Stomach (tissue), 9 donors: ENCODE measurements around the gene TEX19. TPM values are rescaled to one million over a fixed set of nuclear protein-coding genes. Genes with fewer than 3 reads are reported as not detected.
"Not testable (repeated sequence)": the region's sequence is repeated elsewhere in the genome, so short reads cannot be mapped to it uniquely, and the experiment has no call there.

ENCODE experiments used
- DNase-seq, 2 donors: peaks; one replicate each; pipeline versions ENCODE4 v3.0.0 to v3.0.0-alpha.2; 2013 to 2019
- H3K27ac ChIP-seq, 5 donors: fragments of 200-600 bp in 4 of 5; sonication (generic) in 4 of 5; one replicate each; pipeline ENCODE4 v1.5.1; 2013 to 2019; ENCODE audit warnings: mild to moderate bottlenecking in 1 of 5, moderate library complexity in 1 of 5
- H3K27me3 ChIP-seq, 3 donors: fragments of 200-600 bp; sonication (generic); one replicate each; pipeline ENCODE4 v1.5.1; 2017 to 2019; ENCODE audit warnings: mixed run types in 1 of 3
- H3K36me3 ChIP-seq, 4 donors: fragments of 200-600 bp; sonication (generic); 1 replicate in 3 of 4; 2 replicates in 1 of 4; pipeline ENCODE4 v1.5.1; 2016 to 2019
- H3K4me1 ChIP-seq, 4 donors: fragments of 200-600 bp; sonication (generic); one replicate each; pipeline ENCODE4 v1.5.1; 2016 to 2019
- H3K4me3 ChIP-seq, 4 donors: fragments of 200-600 bp; sonication (generic) in 3 of 4; one replicate each; pipeline ENCODE4 v1.5.1; 2016 to 2019; ENCODE audit warnings: mild to moderate bottlenecking in 1 of 4
- H3K9me3 ChIP-seq, 4 donors: fragments of 200-600 bp; sonication (generic); one replicate each; pipeline ENCODE4 v1.5.1; 2016 to 2019
- EP300 ChIP-seq: sonication (generic); formaldehyde crosslinking; IDR thresholded peaks from one replicate; pipeline ENCODE4 v1.6.1; 2017; ENCODE audit warnings: antibody characterized with exemption
- POLR2A ChIP-seq, 4 donors: fragments of 450-650 bp; IDR thresholded peaks; one replicate each; pipeline ENCODE4 v1.6.1; 2016; ENCODE audit warnings: antibody characterized with exemption in 4 of 4, control low read depth in 2 of 4, mild to moderate bottlenecking in 1 of 4, moderate library complexity in 1 of 4
- POLR2AphosphoS5 ChIP-seq, 3 donors: sonication (generic); formaldehyde crosslinking; IDR thresholded peaks; one replicate each; pipeline ENCODE4 v1.6.1; 2016; ENCODE audit warnings: antibody characterized with exemption in 3 of 3
- WGBS, 5 donors: extraction: QIAGEN DNeasy Blood & Tissue Kit in 3 of 5; methylation state at CpG; one replicate each; pipeline versions ENCODE4 v1.1.5 to v1.1.7; 2013 to 2018; 5-methylcytosine and 5-hydroxymethylcytosine counted together
- intact Hi-C: fragments of 100-400 bp; cut with DNase I; formaldehyde crosslinking; loops from one replicate; pipeline ENCODE4 v1.15.1; 2023; ENCODE audit warnings: low total_unique reads
- polyA plus RNA-seq, 3 donors: library from polyadenylated mRNA; stranded (reverse); fragments of 200-250 nt; gene quantifications; one replicate each; pipeline ENCODE4 v1.2.3, GENCODE V29; 2013
- total RNA-seq, 5 donors: library from RNA; depleted of rRNA; stranded (reverse); fragments of >200 nt; gene quantifications; one replicate each; pipeline versions ENCODE4 v1.1.0 to v1.2.3, GENCODE V29; 2014 to 2016
- TF ChIP-seq, protein P1 (sequence below), 7 experiments: fragments of 450-650 bp in 4 of 7; fragments of 200-600 bp in 3 of 7; sonication (generic) in 3 of 7; IDR thresholded peaks; one replicate each; pipeline ENCODE4 v1.5.1; 2016 to 2019; ENCODE audit warnings: antibody characterized with exemption in 7 of 7, control low read depth in 2 of 7, mild to moderate bottlenecking in 1 of 7
- donor health status: healthy with polysubstance abuse.
- donor health status: Bipolar disorder and iron deficiency.
- donor health status: healthy.

Gene TEX19
- total and polyA plus RNA-seq, 8 donors: not detected

DNA sequence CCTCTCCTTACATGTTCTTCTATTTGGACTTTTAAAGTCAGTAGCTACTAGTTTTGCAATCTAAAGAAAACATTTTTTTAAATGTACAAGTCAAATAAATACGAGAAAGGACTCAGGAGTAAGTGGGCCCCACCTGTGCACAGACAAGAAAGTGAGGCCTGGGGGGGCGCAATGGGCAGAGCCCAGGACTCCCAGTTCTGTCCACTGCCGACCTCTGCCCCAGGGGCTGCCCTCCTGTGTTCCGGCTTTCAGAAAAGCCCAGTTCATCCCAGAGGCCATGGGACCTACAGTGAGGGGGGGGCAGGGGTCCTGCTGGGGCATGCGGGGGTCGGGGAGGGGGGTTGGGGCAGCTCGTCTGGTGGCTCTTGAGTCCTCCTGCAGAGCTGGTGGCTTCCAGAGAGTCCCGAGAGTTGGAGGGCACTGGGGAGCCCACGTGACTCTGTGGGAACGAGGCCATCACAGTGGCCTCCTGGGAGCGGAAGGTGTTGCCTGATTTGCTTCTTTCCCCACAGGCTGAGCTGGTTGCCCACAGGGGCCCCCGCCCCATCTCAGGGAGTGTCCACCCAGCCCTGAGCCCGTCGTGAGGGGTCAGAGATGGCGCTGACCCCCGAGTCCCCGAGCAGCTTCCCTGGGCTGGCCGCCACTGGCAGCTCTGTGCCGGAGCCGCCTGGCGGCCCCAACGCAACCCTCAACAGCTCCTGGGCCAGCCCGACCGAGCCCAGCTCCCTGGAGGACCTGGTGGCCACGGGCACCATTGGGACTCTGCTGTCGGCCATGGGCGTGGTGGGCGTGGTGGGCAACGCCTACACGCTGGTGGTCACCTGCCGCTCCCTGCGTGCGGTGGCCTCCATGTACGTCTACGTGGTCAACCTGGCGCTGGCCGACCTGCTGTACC is 14.9 kb downstream of the TEX19 start:
- Histone ChIP-seq H3K36me3 (no peaks in the 10 kb centered on the region), H3K27ac (no peak overlapping the region), H3K9me3 (no peaks in the 10 kb centered on the region), H3K27me3 (peaks cover 17 to 94% (median 74%) of the 10 kb centered on the region in 3 donors), H3K4me3 (no peak overlapping the region), H3K4me1 (peaks cover 20 to 45% (median 32%) of the 10 kb centered on the region in 4 donors)
- WGBS, 5 donors: 75 to 93% (median 84%) methylated on average over 15 to 37 of the region's 37 CpGs
- TF ChIP-seq, protein P1, sequence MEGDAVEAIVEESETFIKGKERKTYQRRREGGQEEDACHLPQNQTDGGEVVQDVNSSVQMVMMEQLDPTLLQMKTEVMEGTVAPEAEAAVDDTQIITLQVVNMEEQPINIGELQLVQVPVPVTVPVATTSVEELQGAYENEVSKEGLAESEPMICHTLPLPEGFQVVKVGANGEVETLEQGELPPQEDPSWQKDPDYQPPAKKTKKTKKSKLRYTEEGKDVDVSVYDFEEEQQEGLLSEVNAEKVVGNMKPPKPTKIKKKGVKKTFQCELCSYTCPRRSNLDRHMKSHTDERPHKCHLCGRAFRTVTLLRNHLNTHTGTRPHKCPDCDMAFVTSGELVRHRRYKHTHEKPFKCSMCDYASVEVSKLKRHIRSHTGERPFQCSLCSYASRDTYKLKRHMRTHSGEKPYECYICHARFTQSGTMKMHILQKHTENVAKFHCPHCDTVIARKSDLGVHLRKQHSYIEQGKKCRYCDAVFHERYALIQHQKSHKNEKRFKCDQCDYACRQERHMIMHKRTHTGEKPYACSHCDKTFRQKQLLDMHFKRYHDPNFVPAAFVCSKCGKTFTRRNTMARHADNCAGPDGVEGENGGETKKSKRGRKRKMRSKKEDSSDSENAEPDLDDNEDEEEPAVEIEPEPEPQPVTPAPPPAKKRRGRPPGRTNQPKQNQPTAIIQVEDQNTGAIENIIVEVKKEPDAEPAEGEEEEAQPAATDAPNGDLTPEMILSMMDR (IDR thresholded peaks at IDR 0.05): no peak
- no peak for TF ChIP-seq POLR2A (IDR thresholded peaks at IDR 0.05)
- intact Hi-C loops: no loop called here
- DNase-seq: no peak

DNA sequence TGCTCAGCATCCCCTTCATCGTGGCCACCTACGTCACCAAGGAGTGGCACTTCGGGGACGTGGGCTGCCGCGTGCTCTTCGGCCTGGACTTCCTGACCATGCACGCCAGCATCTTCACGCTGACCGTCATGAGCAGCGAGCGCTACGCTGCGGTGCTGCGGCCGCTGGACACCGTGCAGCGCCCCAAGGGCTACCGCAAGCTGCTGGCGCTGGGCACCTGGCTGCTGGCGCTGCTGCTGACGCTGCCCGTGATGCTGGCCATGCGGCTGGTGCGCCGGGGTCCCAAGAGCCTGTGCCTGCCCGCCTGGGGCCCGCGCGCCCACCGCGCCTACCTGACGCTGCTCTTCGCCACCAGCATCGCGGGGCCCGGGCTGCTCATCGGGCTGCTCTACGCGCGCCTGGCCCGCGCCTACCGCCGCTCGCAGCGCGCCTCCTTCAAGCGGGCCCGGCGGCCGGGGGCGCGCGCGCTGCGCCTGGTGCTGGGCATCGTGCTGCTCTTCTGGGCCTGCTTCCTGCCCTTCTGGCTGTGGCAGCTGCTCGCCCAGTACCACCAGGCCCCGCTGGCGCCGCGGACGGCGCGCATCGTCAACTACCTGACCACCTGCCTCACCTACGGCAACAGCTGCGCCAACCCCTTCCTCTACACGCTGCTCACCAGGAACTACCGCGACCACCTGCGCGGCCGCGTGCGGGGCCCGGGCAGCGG is 15.7 kb downstream of the TEX19 start:
- H3K4me1 ChIP-seq: peaks cover 20 to 48% (median 32%) of the 10 kb centered on the region in 4 donors
- TF ChIP-seq POLR2A (IDR thresholded peaks at IDR 0.05) (no peak), POLR2AphosphoS5 (IDR thresholded peaks at IDR 0.05) (no peak)
- no peaks in the 10 kb centered on the region for H3K9me3 ChIP-seq
- H3K36me3 ChIP-seq: no peaks in the 10 kb centered on the region
- no peak overlapping the region for H3K4me3 ChIP-seq
- intact Hi-C loops: no loop called here
- DNase-seq: no peak
- peaks cover 20 to 94% (median 76%) of the 10 kb centered on the region in 3 donors for H3K27me3 ChIP-seq
- no peak overlapping the region for H3K27ac ChIP-seq
- 33 to 81% (median 37%) methylated on average over 10 to 79 of the region's 79 CpGs for WGBS, 5 donors

DNA sequence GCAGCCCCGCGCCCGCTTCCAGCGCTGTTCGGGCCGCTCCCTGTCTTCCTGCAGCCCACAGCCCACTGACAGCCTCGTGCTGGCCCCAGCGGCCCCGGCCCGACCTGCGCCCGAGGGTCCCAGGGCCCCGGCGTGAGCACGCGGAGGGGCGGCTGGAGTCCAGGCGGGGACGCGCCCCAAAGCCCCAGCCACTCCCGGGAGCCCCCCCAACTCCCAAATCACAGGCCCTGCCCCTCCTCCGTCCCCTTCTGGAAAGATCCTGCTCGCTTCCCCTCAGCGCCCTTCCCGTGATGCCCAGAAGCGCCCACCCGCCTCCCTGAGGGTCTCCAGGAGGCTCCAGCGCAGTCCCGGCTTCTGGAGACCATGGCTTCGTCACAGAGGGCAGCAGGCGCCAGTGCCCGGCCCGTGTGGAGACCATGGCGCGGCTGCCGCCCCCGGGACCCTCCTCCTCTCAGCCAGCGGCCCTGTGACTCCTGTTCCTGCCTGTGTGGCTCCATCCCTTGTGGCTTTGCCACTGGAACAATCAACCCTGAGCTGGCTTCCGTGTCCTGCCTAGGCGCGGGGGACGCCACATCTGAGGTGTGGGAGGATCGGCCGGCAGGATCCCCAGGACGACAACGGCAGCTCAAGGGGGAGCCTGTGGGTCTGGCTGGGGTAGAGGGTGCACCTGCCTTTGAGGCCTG is 16.5 kb downstream of the TEX19 start:
- Histone ChIP-seq H3K4me1 (peaks cover 17 to 43% (median 27%) of the 10 kb centered on the region in 4 donors), H3K4me3 (no peak overlapping the region), H3K36me3 (no peaks in the 10 kb centered on the region), H3K27me3 (peaks cover 20 to 94% (median 75%) of the 10 kb centered on the region in 3 donors), H3K27ac (no peak overlapping the region), H3K9me3 (no peaks in the 10 kb centered on the region)
- intact Hi-C loops: no loop called here
- no peak for TF ChIP-seq POLR2A (IDR thresholded peaks at IDR 0.05)
- TF ChIP-seq, protein P1 (IDR thresholded peaks at IDR 0.05): no peak
- TF ChIP-seq POLR2AphosphoS5 (IDR thresholded peaks at IDR 0.05): no peak
- no peak for TF ChIP-seq EP300
- DNase-seq: no peak
- 39 to 73% (median 57%) methylated on average over 12 to 46 of the region's 46 CpGs for WGBS, 5 donors

DNA sequence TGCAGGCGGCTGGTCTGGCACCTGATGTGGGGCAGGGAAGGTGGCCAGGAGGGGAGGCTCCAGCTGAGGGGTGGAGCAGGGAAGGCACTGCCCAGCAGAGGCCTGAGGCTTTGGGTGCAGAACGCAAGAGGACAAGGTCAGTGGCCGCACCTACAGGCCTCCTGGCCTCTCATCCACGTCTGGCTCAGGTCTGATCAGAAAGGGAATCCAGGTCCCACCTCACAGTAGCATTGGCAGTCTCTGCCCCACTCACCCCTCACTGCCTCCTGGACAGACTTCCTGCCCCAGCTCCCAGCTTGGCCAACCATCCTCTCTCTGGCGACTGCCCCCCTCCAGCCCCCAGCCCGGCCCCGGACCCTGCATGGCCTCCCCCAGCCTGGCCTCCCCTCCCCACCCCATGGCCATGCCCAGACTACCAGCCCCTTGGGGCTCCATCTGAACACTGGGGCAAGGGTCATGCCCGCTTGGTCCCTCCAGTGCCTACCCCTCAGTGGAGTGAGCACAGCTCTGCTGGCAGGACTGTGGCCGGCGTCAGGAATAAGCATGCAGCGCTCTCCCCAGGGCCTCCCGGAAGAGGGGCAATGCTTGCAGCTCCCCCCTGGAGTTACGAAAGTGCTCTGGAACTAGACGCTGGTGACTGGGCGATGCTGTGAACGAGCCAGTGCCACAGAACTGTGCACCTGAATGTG is 17.1 kb downstream of the TEX19 start:
- 72 to 82% (median 73%) methylated on average over 15 to 16 of the region's 16 CpGs for WGBS, 5 donors
- H3K9me3 ChIP-seq: no peaks in the 10 kb centered on the region
- intact Hi-C loops: no loop called here
- DNase-seq: no peak
- H3K27me3 ChIP-seq: peaks cover 20 to 93% (median 68%) of the 10 kb centered on the region in 3 donors
- H3K27ac ChIP-seq: no peak overlapping the region
- TF ChIP-seq POLR2A (IDR thresholded peaks at IDR 0.05) (no peak), POLR2AphosphoS5 (IDR thresholded peaks at IDR 0.05) (no peak), EP300 (no peak)
- TF ChIP-seq, protein P1 (IDR thresholded peaks at IDR 0.05): no peak
- H3K4me3 ChIP-seq: no peak overlapping the region
- H3K36me3 ChIP-seq: no peaks in the 10 kb centered on the region
- peaks cover 10 to 42% (median 24%) of the 10 kb centered on the region in 4 donors for H3K4me1 ChIP-seq

DNA sequence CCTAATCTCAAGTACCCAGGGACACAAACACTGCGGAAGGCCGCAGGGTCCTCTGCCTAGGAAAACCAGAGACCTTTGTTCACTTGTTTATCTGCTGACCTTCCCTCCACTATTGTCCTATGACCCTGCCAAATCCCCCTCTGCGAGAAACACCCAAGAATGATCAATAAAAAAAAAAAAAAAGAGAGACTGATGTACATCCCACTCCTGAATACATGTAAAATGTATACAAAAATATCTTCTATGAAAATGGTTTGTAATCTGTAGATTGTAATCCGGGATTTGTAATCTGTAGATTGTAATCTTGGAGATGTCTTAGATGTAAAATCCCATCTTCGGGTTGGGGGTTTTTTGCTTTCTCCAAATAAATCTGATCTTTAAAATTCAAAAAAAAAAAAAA is 18.2 kb downstream of the TEX19 start:
- H3K9me3 ChIP-seq, H3K36me3 ChIP-seq, DNase-seq, intact Hi-C loops, H3K27ac ChIP-seq, H3K4me3 ChIP-seq: not testable (repeated sequence)
- Histone ChIP-seq H3K27me3 (peaks cover 9 to 84% (median 57%) of the 10 kb centered on the region in 3 donors), H3K4me1 (peaks cover 0 to 34% (median 13%) of the 10 kb centered on the region in 4 donors)
- 41 to 73% (median 59%) methylated on average over 2 to 3 of the region's 5 CpGs for WGBS, 5 donors
